Fibroblast of pulmonary artery (primary cell): ENCODE data around the gene FREY1.

Source experiments
- DNase-seq: peaks from one replicate; pipeline ENCODE4 v3.0.0-alpha.2; 2010; ENCODE audit warnings: low read depth
- H3K4me3 ChIP-seq: replicated peaks from 2 replicates; pipeline ENCODE4 v1.5.1; 2011; ENCODE audit warnings: low read depth, mild to moderate bottlenecking, control low read depth, low read length, moderate library complexity
- TF ChIP-seq, protein P1 (sequence below): IDR thresholded peaks from 2 replicates; pipeline ENCODE4 v1.5.1; 2011; ENCODE audit warnings: mild to moderate bottlenecking, control low read depth, low read length, inconsistent platforms; ENCODE audit errors: missing control alignments

FREY1 gene

DNA sequence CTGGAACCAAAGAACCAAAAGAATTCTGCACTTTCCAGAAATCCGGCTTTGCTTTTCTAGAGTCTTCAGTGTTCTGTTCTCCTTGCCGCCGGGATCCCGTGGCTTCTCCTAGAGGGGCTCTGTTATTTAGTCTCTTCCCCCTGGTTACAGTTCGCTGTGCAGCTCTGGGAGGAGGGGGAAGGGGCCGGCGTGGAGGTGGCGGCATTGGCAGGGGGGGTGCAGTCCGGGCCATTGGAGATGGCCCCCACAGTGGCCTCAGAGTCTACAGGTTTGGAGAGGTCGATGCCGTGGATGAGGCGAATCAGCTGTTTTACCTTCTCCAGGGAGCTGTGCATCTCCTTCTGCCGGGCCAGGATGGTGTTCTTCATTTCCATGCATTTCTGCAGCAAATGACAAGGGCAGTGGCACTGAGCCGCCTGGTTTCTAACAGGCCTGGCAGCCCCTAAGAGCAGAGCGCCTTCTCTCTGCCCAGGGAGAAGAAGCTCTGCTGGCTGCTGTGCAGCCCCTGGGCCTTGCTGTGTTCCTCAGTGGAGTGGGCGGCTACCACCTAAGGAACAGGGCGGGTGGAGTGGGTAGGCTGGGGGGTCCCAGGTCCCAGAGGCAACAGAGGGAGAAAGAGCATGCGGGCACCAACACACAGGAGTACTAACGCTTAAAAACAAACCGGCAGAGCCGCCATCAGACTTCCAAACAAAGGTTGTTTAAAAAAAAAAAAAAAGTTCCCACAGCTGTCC, 26.9 kb upstream of the FREY1 start:
- TF ChIP-seq, protein P1, sequence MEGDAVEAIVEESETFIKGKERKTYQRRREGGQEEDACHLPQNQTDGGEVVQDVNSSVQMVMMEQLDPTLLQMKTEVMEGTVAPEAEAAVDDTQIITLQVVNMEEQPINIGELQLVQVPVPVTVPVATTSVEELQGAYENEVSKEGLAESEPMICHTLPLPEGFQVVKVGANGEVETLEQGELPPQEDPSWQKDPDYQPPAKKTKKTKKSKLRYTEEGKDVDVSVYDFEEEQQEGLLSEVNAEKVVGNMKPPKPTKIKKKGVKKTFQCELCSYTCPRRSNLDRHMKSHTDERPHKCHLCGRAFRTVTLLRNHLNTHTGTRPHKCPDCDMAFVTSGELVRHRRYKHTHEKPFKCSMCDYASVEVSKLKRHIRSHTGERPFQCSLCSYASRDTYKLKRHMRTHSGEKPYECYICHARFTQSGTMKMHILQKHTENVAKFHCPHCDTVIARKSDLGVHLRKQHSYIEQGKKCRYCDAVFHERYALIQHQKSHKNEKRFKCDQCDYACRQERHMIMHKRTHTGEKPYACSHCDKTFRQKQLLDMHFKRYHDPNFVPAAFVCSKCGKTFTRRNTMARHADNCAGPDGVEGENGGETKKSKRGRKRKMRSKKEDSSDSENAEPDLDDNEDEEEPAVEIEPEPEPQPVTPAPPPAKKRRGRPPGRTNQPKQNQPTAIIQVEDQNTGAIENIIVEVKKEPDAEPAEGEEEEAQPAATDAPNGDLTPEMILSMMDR: no peak
- no peak for DNase-seq

DNA sequence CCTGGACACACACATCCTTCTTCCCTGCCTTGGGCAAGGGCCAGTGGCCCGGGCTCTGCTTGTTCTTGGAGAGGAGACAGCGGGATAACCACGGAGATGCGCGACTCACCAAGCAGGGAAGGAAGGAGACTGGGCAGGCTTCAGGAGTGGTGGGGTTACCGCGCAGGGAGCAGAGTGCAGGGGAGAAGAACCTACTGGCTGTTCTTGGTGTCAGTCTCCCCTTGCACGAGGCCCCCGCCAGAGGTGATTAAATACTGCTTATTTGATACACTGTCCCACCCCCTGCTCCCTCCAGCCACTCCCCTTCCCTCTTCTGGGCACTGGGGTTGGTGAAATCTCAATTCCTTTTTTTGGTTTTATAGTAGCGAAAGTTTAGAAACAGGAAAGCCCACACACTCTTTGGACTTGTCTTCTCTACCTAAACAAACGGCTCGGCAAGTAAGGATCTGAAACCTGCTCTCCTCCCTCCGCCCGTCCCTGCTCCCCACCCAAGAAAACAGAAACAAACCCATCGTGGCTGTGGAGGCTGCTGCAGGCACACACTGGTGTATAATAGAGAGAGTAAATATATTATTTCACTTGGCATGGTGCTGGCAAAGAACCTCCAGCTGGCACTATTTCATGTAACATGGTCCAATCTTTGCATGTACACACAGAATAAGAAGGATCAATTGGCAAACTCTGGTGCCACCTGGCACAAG, 26.2 kb upstream of the FREY1 start:
- no peak overlapping the region for H3K4me3 ChIP-seq
- peak; percentile 13 for DNase-seq
- TF ChIP-seq, protein P1: no peak

More for the DNA sequence above, 26.9 kb upstream of the FREY1 start:
- no peak overlapping the region for H3K4me3 ChIP-seq

DNA sequence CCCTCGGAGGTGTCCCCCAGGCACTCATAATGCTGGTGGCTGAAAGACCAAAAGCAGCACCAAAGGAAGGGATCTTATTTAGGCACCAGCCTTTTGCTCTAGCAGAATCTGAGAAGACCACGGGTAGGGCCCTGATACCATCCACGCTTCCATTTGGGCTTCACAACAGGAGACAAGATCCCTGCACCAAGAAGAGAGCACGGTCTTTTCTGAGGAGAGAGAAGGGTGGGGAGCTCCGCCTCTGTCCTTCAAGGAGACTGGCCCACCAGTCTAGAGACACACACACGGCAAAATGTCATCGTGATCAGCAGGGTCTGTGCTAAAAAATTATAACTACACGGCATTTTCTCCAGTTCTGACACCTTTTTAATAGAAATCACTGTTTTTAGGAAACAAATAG, 25.1 kb upstream of the FREY1 start:
- TF ChIP-seq, protein P1: no peak
- no peak overlapping the region for H3K4me3 ChIP-seq
- no peak for DNase-seq

DNA sequence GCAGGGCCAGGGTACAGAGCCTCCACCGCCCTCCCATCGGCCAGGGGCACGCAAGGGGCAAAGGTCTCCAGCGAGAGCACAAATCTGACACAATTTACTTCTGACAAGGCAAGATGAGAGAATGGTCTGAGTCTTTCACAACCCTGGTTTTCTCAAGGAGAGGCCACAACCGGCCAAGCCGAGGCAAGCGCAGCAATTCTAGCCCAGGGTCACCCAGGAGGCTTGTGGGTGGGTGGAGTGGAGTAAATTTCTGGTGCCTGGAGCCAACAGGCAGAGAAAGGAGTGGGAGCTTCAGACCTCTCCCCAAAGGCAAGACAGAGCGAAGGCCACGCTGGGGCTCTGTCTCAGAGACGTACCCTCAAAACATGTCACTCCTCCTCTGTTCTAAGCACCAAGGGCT, 24.7 kb upstream of the FREY1 start:
- TF ChIP-seq, protein P1: no peak
- H3K4me3 ChIP-seq: no peak overlapping the region
- no peak for DNase-seq

DNA sequence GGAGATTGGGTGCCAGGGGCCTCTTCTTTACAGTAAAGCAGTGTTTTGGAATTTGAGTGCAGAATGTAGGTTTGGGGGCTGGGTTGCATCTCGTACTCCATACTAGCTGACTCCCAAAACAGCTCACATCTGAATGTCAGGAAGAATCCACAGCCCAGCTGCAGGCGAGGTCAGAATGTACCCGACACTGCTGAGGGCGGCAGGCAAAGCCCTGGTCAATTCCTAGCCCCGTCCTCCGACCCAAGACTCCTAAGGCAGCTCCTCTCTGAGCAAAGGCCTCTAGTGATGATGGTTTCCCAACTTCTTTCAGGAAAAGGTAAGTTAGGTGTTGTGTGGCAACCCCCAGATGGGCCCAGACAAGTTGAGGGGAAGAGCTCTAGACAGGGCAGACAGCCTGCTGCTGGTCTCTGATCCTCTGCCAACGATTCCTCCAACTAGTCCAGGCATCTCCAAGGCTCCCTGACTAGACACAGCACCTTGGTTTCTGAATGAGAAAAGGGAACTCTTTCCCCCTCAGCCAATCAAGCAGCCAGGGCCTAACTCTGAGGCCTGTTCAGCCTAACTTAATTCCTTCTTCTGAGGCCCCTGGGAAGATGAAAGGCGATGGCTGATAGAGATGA, 24.0 kb upstream of the FREY1 start:
- TF ChIP-seq, protein P1: no peak
- no peak for DNase-seq
- no peak overlapping the region for H3K4me3 ChIP-seq

DNA sequence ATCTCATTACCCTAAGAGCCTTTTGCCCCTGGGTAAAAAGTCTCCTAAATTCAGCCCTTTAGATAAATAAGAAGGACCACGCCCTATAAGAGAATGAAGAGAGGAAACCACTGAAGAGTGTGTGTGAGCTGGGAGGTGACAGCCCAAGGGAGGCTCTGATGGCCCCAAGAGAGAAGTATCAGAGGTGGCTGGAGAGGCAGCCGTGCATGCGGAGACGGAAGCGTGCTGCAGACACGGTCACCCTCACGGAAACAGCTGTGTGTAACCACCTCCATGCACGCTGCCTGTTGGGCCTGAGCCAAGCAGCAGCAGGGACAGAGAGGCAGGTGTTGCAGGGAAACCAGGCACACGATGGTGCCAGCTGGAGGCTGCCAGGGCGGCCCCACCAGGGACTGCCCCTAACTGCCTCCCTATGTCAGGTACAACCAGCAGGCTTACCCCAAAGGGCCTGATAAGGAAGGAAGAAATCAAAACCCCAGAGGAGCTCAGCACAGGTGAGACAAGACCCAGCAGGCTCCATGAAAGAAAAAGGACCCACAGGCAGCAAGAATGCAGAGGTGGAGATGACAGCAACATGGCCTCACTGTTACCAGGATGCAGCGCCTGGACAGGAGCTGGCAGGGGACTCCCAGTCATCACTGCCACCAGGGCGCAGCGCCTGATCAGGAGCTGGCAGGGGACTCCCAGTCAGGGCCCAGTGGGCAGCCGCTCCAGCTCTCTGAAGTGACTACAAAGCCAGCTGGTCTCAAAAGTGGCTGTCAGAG, 23.1 kb upstream of the FREY1 start:
- TF ChIP-seq, protein P1: no peak
- DNase-seq: no peak
- no peak overlapping the region for H3K4me3 ChIP-seq
